KG1 (cell line): Measurements from ENCODE around the gene FUT6.
"Not testable (repeated sequence)": the region's sequence is repeated elsewhere in the genome, so short reads cannot be mapped to it uniquely, and the experiment has no call there.

ENCODE experiments used
- DNase-seq: peaks from one replicate; lab custom pipeline; 2025; lab: John Stamatoyannopoulos, UW

The FUT6 gene, protein sequence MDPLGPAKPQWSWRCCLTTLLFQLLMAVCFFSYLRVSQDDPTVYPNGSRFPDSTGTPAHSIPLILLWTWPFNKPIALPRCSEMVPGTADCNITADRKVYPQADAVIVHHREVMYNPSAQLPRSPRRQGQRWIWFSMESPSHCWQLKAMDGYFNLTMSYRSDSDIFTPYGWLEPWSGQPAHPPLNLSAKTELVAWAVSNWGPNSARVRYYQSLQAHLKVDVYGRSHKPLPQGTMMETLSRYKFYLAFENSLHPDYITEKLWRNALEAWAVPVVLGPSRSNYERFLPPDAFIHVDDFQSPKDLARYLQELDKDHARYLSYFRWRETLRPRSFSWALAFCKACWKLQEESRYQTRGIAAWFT

DNA sequence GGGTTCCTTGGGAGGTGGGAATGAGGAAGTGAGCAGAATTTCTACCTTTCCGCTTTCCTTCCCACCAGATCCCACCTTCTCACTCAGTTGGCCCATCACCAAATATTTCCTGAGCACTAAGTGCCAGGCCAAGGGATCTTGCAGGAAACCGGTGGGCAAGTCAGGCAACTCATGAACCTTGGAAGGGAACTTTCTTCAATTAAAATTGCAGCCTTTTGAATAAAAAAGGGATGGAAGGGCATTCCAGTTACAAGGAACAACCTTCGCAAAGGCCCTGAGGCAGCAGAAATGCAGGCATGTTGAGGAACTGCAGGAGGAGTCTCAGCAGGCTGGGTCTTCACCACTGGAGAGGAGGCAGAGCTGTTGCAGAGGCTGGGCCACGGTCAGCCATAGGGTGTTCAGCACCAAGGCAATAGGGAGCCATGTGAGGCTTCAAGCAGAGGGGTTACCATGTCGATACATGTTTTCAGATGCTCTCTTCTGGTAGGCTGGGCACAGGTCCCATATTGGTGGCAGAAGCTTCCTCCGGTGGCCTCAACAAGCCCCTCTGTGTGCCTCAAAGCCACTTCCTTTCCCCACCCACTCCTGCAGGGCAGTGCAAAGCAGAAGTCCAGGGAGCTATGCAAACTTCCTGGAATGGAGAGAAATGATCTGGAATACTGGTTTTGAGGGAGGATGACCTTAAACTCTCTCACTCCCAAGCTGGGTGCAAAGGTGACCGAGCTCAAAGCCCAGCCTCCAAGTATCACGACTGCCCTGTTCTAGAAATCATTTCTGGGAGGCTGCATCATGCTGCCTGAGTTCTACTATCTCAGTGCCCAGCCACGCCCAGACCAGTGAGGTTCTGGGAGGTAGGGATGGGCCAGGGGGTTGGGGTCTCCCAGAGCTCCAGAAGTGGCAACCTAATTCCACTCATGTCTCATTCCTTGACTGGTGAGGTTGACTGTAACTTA lies at the start of gene FUT6:
Gene FUT6 (minus strand): TSS at position 638 of the 953 bp plus-strand sequence. CDS start 7,135 bp downstream, outside the sequence.
- DNase-seq: no peak

GRCh38 chr19:5884065-5884811 lies 44.7 kb upstream of the FUT6 start:
- not testable (repeated sequence) for DNase-seq

- DNase-seq: not testable (repeated sequence)
Measured at GRCh38 chr19:5883157-5883873, 43.8 kb upstream of the FUT6 start.

DNA sequence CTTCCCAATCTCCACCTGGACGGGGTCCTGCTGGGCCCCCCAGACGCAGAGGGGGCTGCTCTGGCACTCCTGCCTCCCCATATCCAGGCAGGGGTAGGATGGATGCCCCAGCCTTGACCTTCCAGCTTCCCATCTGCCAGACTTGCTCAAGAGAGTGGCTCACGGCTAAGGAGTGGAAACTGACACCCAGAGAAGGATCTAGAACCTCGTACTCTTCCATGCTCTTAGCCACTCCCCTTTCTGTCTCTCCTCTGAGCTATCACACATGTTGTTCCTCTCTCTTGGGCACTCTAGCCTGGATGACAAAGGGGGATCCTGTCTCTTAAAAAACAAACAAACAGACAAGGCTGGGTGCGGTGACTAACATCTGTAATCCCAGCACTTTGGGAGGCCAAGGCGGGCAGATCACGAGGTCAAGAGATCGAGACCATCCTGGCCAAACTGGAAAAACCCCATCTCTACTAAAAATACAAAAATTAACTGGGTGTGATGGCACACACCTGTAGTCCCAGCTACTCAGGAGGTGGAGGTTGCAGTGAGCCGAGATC lies 43.0 kb upstream of the FUT6 start:
- no peak for DNase-seq

- no peak for DNase-seq
Measured at GRCh38 chr19:5881543-5882299, 42.2 kb upstream of the FUT6 start.

GRCh38 chr19:5880604-5881078 lies 41.1 kb upstream of the FUT6 start:
- no peak for DNase-seq

DNA sequence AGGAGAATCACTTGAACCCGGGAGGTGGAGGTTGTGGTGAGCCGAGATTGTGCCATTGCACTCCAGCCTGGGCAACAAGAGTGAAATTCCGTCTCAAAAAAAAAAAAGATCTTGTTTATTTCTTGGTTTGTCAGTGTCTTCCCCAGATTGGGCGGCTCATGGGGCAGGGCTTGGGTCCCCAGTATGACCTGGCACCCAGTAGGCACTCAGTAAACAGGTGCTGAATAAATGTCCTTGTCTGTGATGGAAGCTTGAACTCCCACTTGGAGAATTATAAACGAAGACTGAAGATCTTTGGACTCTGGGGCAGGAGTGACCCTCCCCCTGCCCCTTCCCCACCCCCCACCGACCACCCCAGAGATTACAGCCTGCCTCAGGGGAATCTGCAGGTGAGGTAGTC lies 40.7 kb upstream of the FUT6 start:
- no peak for DNase-seq

DNA sequence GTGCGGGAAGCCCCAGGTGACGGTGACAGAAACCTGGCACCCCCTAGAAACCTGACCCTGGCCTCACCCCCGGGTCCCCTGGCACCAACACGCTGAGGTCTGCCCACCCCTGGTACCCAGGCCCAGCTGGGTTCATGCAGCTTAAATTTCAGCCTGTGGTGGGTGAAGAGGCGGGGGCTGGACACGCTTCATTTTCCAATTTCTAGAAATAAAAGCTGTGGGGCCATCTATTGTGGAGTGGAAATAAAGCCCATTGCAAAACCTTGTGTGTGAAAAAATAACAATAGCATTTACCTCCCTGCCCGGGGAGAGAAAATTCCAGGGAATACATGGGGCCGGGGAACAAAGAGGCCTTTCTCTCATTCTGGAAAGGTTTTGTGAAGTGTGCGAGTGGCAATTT lies 38.4 kb upstream of the FUT6 start:
- no peak for DNase-seq

DNA sequence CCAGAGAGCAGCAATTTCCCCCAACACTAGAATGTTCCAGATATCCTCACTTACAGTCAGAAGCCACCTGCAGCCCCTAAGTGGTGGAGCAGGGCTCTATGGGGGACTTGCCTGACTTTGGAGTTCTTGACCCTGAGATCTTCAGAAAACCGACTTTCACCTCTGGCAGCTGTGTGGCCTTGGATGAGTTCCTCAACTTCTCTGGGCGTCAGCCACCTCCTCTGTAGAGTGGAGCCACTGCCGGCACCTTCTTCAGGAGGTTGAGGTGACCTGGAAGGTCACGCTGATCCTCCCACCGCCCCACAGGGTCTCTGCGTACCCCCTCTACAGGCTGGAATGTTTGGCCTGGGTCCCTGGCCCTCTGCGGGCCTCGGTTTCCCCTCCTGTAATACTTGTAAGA lies 37.9 kb upstream of the FUT6 start:
- DNase-seq: no peak

DNA sequence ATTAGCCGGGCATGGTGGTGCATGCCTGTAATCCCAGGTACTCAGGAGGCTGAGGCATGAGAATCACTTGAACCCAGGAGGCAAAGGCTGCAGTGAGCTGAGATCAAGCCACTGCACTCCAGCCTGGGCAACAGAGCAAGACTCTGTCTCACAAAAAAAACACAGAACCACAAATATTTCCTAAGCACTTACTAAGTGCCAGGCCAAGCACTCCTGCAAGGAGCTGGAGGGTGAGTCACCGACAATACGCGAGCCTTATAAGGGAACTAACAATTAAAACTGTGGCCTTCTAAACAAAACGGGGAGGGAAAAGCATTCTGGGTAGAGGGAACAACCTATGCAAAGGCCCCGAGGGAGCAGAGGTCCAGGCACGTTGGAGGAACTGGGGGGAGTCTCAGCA lies 35.0 kb upstream of the FUT6 start:
- not testable (repeated sequence) for DNase-seq

GRCh38 chr19:5873617-5874199 lies 34.2 kb upstream of the FUT6 start:
- no peak for DNase-seq

DNA sequence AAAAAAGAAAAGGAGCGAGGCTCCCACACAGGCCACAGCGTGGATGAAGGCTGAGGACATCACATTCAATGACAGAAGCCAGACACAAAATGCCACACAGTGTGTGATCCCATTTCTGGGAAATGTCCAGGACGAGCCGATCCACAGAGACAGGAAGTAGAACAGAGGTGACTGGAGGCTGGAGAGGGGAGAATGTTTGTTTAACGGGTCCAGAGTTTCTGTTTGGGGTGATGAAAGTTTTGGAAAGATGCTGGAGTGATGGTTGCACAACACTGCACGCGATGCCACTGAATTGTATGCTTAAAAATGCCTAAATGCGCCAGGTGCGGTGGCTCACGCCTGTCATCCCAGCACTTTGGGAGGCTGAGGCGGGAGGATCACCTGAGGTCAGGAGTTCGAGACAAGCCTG lies 31.5 kb upstream of the FUT6 start:
- DNase-seq: no peak

DNA sequence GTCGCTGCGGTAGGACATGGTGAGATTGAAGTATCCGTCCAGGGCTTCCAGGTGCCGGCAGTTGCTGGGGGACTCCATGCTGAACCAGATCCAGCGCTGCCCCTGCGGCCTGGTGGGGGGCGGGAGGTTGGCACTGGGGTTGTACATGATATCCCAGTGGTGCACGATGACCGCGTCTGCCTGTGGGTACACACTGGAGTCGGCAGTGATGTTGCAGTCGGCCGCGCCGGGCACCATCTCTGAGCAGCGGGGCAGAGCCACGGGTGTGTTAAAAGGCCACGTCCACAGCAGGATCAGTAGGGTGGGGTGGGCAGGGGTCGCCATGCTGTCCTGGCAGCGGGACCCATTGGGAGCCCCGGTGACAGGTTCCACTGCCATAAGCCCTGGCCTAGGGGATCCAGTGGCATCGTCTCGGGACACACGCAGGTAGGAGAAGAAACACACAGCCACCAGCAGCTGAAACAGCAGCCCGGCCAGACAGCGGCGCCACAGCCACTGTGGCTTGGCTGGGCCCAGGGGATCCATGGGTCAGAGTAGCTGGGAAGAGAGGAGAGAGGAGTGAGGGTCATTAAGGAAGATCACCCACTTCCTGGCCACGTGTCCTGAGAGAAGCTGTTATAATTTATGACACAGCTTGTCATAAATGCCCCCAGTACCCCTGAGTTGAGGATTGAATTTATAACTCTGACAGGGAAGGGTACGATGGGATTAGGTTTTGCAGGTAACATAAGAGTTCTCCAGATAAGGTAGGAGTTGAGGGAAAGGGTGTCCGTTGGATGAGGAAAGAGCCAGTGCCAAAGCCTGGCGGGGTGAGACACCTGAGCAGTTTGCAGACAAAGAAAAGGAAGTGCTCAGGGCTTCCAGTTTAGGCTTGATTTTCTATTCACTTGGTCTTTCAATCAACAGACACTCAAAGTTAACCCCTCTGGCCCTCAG lies 28.0 kb upstream of the FUT6 start:
- DNase-seq: no peak

- DNase-seq: no peak
Measured at GRCh38 chr19:5865772-5866171, 26.3 kb upstream of the FUT6 start.

DNA sequence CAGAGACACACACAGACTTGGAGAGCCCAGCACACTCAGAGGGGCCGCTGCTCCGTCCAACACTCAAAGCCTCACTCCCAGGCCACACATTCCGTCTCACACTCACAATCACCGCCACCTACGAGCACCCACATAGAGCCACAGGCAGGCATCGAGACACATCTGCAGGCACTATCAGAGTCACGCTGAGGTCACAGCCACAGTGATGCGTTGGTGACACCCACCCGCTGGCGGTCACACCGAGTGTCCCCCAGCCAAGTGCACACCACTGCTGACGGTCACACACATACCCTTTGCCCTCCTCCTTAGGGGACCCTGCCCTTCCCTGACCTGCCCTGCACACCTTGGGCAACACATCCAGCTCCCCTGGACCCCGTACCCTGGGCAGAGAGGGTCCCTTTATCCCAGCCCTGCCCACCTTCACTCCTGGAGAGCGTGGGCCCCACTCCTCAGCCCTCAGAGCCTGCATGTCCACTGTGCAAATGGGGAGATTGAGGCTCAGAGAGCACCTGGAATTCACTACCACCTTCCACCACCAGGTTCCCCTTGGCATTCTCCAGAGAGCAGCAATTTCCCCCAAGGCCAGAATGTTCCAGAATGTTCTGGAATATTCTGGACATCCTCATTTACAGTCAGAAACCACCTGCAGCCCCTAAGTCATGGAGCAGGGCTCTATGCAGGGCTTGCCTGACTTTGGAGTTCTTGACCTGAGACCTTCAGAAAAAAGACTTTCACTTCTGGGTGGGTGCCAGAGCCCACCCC lies 25.4 kb upstream of the FUT6 start:
- no peak for DNase-seq

DNA sequence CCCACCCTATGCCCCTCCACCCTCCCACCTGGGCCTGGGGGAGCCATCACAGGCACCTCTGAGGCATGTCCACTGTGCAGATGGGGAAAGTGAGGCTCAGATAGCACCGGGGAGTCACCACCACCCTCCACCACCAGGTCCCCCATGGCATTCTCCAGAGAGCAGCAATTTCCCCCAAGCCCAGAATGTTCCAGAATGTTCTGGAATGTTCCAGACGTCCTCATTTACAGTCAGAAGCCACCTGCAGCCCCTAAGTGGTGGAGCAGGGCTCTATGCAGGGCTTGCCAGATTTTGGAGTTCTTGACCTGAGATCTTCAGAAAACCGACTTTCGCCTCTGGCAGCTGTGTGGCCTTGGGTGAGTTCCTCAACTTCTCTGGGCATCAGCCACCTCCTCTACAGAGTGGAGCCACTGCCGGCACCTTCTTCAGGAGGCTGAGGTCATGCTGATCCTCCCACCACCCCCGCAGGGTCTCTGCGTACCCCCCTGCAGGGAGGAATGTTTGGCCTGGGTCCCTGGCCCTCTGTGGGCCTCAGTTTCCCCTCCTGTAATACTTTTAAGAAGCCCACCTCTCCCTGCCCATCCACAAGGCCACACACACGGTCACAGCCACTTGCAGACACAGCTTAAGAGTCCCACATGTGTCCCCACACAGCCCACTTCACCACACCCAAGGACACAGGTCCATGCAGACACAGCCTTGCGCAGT lies 24.7 kb upstream of the FUT6 start:
- DNase-seq: no peak

DNA sequence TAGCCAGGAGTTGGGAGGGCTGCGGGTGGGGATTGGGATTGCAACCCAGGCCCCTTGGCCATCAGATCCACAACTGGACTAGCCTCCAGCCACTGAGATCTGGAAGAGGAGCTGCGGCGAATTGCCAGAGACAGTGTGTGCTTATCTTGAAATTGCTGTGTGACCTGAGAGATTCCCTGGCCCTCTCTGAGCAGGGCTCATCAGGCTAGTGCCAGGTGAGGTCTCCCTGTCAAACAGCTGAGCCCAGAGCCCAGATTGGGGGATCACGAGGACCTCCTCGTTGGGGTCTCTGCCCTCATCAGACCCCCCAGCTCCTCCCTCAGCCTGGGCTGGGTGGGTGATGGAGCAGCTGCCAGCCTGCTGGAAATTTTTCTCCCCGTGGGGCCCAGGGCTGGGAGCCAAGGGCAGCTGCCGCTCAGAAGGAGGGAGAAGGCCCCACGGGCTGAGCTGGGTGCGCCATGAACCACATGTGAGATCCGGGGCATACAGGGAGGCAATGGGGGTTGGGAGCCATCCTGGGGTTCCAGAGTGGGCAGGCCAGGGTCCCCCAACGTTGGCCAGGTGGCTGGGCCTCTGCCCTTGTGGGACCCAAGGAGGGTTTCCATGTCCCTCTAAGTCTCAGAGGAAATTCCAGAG lies 23.6 kb upstream of the FUT6 start:
- no peak for DNase-seq
